Effector CD8-positive, alpha-beta T cell (primary cell): ENCODE measurements around the gene NFASC.

Experiments
- DNase-seq: peaks from one replicate; lab custom pipeline; 2025; lab: John Stamatoyannopoulos, UW

NFASC gene

GRCh38 chr1:204859861-204860267, 10.8 kb upstream of the NFASC start:
- no peak for DNase-seq

- no peak for DNase-seq
These were observed 7.6 kb upstream of the NFASC start for GRCh38 chr1:204863024-204863423.

GRCh38 chr1:204863730-204864129, 6.9 kb upstream of the NFASC start:
- DNase-seq: no peak

GRCh38 chr1:204866051-204866596, 4.5 kb upstream of the NFASC start:
- no peak for DNase-seq

GRCh38 chr1:204867203-204867602, 3.5 kb upstream of the NFASC start:
- DNase-seq: no peak

- DNase-seq: no peak
These were observed 2.9 kb upstream of the NFASC start for GRCh38 chr1:204867666-204868339.

- DNase-seq: no peak
These were observed 2.3 kb upstream of the NFASC start for GRCh38 chr1:204868340-204868700.

- no peak for DNase-seq
These were observed 1.6 kb upstream of the NFASC start for GRCh38 chr1:204869097-204869496.

- no peak for DNase-seq
These were observed 859 bp downstream of the NFASC start for GRCh38 chr1:204871405-204872037.

- no peak for DNase-seq
These were observed 1.7 kb downstream of the NFASC start for GRCh38 chr1:204872262-204872881.

- no peak for DNase-seq
These were observed 2.5 kb downstream of the NFASC start for GRCh38 chr1:204873176-204873575.

- no peak for DNase-seq
These were observed 3.1 kb downstream of the NFASC start for GRCh38 chr1:204873714-204874113.

- no peak for DNase-seq
These were observed 3.6 kb downstream of the NFASC start for GRCh38 chr1:204874274-204874673.

GRCh38 chr1:204875255-204875654, 4.6 kb downstream of the NFASC start:
- DNase-seq: no peak

GRCh38 chr1:204878621-204879234, 8.1 kb downstream of the NFASC start:
- no peak for DNase-seq

GRCh38 chr1:204879351-204879750, 8.7 kb downstream of the NFASC start:
- DNase-seq: no peak

- no peak for DNase-seq
These were observed 10.2 kb downstream of the NFASC start for GRCh38 chr1:204880906-204881305.

GRCh38 chr1:204882479-204882878, 11.8 kb downstream of the NFASC start:
- DNase-seq: no peak

GRCh38 chr1:204883405-204883804, 12.7 kb downstream of the NFASC start:
- DNase-seq: no peak

- no peak for DNase-seq
These were observed 14.6 kb downstream of the NFASC start for GRCh38 chr1:204885288-204885711.

- DNase-seq: no peak
These were observed 15.1 kb downstream of the NFASC start for GRCh38 chr1:204885790-204886189.

- no peak for DNase-seq
These were observed 17.2 kb downstream of the NFASC start for GRCh38 chr1:204887846-204888245.

- DNase-seq: no peak
These were observed 17.6 kb downstream of the NFASC start for GRCh38 chr1:204888294-204888693.
